Measurements from ENCODE around the gene NRGN.

The NRGN gene

DNA sequence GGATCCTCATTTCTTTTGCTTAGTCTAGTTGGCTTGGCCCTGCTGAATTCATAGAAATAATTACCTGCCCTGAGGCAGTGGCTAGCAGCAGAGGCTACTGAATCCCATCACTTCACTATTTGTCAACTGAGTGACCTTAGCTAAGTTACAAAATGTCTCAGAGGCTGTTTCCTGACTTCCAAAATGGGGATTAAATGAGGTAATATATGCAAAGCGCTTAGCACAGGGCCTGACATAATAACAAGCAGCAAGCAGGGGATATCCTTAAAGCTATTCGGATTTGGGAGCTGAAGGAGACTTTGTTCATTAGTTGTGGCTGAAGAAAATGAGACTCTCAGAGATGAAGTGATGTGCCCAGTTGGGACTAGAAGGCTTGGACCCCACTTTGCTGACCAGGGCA, 2.8 kb downstream of the NRGN start:
- DNase-seq = no peak

DNA sequence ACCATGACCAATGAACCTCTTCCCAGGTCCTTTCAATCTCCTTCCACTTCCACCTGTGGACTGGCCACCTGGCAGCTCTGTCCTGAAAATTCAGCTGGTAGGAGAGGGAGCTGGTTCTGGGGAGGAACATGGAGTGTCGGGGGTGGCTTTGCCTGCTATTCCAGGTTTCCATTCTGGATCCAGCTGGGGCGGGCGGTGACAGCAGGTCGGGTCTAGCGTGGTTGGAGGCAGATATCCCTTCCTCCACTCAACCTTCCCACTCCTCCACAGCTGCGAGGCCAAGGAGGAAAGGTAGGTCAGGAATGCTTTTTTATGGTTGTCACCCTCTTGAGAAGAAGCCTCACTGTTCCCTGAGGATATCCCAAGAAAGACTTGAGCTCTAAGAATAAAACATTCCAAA, 3.3 kb downstream of the NRGN start:
- no peak for DNase-seq

DNA sequence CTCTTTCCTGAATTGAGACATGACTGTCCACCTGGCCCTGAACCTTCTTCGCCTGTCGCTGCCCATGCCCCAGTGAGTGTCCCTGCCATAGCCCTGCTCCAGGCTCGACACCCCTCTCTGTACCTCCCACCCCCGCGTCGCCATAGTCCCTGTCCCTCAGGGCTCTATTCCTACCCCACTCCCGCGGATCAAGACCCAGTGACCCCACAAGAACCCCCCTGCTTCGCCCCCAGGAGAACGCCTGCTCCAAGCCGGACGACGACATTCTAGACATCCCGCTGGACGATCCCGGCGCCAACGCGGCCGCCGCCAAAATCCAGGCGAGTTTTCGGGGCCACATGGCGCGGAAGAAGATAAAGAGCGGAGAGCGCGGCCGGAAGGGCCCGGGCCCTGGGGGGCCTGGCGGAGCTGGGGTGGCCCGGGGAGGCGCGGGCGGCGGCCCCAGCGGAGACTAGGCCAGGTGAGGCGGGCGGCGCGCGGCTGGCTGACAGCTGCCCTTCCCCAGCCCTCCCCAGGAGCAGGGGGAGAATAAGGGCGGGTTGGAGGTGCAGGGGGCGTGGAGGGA, 5.6 kb downstream of the NRGN start:
- DNase-seq = no peak

DNA sequence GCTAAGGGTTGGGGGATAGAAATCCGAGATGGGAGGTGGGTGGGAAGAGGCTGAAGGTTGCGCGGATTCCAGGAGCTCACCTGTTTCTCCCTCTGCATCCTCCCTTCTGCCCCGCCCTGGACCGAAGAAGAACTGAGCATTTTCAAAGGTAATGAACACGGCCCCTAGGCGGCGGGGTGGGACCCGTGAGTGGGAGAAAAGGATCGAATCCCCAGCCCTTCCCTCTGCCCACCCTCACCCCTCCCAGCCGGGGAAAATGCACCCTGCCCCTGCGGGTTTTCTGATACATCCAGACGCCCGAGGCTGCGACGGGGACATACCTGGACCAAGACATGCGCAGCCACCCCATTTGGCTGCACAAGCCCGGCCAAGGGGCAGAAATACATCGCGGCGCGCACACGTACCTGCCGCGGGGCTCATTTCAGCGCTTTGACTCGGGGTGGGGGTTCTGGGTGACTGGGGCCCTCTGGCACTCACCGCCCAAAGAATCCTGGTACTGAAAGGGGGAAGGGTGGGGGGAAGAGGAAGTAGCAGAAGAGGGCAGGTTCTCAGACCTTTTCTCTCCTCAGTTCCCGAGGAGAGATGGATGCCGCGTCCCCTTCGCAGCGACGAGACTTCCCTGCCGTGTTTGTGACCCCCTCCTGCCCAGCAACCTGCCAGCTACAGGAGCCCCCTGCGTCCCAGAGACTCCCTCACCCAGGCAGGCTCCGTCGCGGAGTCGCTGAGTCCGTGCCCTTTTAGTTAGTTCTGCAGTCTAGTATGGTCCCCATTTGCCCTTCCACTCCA, 6.3 kb downstream of the NRGN start:
- DNase-seq = no peak

DNA sequence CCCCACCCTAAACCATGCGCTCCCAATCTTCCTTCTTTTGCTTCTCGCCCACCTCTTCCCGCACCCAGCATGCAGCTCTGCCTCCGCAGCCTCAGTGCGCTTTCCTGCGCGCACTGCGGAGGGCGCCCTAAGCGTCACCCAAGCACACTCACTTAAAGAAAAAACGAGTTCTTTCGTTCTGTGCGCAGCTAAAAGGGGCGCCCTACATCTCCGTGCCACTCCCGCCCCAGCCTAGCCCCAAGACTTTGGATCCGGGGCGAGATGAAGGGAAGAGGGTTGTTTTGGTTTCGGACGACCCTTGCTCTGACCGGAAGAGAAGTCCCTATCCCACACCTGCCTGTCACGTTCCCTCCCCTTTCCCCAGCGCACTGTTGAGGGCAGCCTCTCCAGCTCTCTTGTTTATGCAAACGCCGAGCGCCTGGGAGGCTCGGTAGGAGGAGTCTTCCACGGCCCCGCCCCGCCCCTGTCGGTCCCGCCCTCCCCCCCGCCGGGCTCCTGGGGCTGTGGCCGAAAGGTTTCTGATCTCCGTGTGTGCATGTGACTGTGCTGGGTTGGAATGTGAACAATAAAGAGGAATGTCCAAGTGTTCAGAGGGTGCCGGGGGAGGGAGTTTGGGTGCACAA, 7.0 kb downstream of the NRGN start:
- DNase-seq = no peak

DNA sequence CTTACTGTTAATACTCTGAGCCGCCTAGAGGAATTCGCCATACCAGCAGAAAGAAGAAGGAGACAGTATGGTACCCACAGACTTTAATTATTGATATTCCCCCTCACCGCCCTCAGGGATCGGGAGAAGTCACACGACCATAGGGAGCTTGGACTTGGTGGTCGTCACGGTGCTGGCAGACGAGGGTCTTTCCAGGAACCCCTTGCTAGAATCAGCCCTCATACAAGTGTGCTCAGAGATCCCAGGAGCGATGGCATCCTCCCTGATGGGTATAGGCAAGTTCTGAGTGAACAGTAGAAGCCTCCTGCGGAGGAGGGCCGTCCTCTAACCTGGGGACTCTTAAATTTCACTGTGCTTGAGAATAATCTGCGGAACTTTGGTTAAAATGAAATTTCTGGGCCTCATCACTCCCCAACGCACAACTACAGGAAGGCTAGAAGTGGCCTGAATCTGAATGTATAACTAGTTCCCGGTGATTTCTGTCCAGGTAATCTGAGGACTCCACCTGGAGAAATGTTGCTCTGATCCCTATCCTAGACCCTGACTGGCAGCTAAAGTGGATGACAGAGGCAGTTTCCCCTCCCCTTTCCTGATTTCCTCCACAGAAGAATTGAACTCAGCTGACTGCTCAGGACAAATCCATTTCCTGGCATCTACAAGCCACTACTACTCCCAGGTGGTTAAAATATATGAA, 7.8 kb downstream of the NRGN start:
- no peak for DNase-seq

DNA sequence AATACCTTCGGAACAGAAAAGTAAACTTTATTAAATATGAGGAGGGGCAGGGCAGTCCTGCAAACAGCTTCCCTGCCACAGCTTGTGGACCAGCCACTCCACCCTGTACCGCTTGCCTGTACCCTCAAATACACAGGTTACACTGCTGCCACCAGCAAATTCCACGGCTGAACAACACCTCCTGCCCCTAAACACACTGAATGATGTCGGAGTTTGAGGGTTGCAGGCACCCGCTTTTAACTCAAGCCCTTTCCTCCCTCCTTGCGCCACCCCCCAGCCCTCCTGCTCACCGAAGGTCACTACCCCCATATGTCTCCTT, 8.3 kb downstream of the NRGN start:
- DNase-seq = no peak

DNA sequence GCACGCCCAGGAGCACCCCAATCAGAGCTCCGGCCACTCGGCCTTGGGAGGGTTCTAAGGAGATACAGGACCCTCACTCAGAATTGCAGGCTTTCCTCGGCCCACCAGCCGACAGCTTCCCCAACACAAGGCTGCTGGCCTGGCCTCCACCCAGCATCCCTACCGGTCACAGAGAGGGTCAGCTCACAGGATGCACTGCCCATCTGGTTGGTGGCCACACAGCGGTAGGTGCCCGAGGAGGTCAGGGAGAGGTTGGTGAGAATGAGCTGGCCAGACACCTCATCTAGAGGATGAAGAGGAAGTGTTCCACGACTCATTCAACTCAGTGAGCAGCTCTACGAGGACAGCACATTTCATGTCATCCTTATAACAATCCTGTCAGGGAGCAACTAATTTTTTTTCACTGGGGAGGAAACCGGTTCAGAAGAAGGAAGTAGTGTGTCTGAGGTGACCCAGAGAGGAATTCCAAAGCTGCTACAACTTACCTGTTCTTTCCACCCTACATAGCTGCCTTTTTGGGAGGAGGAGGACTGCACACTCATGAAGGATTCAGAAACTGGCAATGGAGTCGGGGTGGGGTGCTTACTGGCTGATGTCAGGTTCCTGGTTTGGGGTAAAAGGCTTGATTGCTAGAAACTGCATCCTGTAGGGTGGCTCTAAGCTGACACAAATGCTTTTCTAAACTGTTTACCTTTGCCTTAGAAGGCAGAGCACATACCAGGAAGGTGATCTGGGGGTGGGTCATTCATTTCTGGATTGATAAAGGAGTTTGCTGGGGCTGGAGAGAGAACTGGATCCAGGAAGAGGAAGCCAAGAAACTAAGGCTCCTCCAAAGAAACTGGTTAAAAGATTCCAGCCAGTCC, 9.0 kb downstream of the NRGN start:
- DNase-seq = no peak

DNA sequence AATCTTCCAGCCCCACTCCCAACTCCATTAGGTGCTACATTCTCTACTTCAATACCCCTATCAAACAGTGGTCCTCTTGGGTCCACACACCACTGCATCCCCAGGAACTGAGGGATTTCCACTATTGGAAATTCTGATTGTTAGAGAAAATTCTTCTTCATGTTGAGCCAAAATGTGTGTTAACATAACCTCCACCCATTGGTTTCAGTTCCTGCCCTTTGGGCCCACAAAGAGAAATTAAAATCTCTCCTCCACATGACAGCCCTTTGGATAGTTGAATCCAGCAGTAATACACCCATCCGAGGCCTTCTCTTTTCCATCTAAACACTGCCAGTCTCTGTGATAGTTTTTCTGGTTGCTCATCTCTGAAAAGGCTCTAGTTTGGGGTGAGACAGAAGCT, 10.2 kb downstream of the NRGN start:
- no peak for DNase-seq

DNA sequence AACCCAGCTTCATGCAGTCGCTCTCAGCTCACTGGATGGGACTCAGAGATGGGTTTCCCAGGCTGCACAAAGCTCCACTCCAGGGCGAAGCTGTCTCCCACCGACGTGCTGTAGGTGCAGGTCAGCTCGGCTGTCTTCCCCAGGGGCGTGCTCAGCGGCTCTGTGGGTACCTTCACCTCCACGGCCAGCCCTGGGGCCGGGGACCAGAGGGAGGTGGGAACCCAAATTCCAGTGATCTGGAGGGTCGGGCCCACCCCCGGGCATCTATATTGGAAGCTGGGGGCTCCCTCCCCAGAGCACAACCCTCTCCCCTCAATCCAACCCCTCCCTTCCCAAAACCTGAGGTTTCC, 11.6 kb downstream of the NRGN start:
- DNase-seq = no peak

DNA sequence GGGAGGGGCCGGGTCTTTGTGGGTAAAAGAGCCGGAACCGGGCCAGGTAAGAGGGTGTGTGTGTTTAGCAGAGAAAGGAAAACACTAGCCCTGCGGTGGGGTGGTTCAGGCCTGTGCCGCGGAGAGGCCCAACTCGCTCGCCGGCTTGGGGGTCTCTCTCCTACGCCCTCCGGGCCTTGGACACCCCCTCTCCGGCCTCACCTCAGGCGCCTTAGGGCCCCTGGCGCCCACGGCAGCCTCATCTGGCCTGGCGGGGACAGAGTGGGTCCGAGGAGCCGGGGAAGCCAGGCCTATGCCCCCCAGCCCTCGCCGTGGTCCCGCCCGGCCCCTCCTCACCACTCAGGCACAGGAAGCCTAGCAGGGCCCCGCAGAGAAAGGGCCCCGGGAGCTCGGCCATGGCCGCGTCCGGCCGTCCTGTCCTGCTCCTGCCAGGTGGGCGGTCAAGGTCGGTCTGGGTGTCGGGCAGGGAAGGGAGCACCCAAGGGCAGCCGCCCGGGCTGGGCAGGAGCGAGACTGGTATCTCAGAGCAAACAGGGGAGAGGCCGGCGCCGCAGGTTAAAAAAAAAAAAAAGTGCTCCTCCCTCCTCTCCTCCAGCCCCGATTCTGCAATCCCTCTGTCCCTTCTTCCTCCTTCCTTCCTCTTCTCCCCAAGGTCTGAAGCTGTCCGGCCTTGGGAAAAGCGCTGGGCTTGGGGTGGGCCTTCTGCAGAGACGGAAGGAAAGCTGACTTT, 12.2 kb downstream of the NRGN start, which contains the start of gene VSIG2:
Gene VSIG2 (minus strand): TSS at position 515 of the 730 bp plus-strand sequence. CDS start 118 bp downstream, at position 397.
- no peak for DNase-seq

DNA sequence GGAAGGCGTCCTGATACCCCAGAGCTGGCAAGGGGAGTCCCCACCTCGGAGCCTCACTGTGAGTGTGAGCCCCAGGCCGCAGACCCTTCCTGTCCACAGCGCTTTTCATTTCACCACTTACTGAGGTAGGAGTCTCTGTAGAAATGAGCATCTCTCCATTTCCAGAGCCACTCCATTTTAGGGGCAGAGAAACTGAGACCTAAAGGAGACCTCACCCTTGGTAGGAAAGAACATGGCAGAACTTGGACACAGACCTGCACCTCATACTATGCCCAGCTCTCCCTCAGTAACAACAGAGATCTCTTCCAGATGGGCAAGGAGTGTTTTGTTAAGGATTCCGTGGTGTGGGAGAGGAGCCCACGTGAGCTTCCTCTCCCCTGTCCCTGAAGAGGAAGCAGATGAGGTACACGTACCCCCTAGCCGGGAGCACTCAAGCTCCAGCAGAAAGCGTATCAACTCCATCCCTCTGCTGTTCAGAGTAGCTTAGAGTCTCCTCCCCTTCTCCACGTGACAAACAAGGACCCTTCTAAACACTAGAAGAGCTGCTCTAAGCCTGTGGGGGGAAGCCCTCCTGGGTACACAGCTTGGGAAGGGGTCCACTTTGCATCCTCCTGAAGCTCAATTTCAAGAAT, 12.8 kb downstream of the NRGN start:
- DNase-seq = no peak

DNA sequence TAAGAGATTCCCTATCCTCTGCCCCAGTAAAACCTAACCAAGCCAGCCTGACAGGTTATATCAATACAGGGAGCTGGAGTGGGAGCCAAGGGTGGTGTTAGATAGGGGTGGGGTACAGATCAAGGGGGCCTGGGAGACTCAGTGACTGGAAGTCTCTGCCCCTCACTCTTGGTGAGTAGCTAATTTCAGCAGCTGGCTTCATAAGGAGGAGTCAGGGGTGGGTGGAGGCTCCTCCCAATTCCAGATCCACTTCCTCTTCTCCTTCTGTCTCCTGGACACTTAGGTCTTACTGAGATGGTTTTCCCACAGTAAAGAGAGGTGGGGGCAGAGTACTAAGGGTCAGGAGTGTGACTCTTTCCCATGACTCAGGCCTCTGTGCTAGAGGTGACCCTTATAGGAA, 13.5 kb downstream of the NRGN start:
- DNase-seq = no peak

DNA sequence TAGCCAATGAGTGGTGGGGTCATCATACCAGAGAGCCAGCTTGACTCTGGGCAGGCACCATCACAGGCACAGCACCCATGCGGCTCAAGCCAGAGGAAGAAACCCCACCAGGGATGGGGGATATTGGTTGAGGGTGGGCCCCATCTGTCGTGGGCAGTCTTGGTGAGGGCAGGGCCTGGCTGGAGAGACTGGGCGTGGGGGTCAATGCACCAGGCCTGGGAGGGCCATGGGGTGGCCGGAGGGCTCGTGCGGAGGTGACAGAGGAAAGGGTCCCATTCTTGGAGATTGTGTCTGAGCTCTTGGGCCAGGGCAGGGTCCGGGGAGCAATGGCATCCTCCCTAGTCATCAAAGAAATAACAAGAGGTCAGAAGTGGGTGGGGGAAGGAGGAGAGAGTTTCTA, 13.9 kb downstream of the NRGN start:
- no peak for DNase-seq

DNA sequence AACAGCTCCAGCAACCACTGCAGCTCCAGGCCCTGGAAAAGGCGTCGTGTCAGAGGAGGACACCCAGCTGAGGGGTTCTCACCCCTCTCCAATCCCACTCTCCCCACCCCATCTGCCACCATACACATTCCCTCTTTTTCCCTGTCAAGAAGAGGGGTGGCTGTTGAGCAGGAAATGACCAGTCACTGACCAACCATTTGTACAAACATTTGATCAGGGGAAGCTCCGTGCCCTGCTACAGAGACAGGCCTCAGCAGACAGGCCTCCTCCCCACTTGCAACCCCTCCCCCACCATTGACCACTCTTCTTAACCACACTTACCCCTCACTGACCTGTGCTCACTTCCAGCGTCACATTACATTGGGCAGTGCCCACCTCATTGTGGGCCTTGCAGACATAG, 14.6 kb downstream of the NRGN start:
- no peak for DNase-seq

DNA sequence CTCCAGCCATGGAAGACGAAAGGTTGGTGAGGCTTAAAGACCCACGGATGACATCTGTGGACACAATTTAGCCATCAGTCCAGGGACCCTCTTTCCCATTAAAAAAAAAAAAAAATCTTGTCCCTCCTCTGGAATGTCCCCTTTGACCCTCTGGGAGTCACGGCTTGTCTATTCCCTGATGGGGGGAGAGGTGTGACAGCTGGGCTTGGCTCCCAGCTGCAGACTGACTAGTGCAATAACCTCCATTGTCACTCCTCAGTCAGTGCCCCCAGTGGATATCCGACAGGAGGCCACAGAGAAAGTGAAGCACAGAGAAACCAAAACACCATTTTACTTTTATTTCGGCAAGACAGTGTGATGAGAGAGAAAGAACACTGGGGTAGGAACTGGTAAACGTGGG, 15.0 kb downstream of the NRGN start:
- no peak for DNase-seq

DNA sequence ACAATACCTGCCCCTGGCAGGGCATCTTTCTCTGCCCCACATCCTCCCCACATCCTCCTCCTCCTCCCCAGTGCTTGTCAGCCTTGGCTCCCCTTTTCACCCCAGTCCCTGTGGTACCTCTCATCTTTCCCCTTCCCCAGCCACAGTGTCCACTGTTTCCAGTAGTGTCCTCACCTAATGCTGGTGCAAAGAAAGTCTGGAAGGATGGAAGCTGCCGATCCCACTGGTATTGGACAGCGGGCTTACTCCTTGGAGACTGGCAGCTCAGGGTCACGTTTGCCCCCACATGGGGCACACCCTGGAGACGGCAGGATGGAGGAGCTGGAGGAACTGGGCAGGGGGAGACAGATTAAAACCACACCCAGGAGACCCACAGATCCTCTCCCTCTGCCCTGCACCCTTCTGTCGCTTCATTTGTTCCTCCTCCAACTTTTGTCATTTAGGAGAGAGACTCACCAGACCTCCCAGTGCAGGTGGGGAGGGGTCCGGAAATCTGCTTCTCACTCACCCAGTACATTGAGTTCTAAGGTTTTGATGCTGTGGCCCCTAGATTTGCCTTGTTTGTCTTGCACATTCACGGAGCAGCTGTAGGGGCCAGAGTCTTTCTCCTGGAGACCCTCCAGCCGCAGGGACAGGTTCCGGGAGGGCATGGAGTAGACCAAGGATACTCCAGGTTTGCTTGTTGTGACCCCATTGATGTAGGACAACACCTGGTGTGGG, 16.5 kb downstream of the NRGN start:
- DNase-seq = no peak

DNA sequence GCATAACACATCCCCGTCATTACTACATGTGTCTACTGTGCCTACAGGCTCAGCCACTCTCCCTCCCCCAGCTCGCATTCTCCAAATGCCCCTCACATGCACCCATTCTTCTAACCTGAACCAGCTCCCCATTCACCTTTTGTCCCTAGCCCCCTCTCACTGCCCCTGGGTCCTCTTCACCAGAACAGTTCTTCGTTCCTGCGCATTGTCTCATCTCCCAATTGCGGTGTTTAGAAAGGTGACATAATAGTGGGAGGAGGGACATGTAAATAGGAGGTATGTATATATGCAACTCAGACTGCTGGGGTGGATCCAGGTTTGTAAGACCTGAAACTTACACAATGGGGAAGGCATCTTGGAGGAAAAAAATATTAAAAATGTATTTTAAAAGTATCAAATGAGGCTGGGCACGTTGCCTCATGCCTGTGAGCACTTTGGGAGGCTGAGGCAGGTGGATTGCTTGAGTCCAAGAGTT, 17.0 kb downstream of the NRGN start:
- DNase-seq = no peak

DNA sequence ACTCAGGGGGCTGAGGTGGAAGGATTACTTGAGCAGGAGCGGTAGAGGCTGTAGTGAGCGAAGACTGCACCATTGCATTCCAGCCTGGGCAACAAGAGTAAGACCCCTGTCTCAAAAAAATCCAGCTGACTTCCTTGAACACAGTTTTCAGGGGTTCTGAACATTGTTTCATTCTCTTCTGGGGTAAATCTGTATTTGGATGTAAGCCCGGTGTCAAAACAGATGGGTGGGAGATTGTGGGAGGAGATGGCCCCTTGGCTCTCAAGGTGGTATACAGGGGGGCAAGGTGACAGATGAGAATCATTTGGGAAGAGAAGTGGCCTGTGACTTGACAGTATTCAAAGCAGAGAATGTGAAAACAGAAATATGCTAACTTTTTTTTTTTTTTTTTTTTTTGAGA, 17.6 kb downstream of the NRGN start:
- DNase-seq = no peak

DNA sequence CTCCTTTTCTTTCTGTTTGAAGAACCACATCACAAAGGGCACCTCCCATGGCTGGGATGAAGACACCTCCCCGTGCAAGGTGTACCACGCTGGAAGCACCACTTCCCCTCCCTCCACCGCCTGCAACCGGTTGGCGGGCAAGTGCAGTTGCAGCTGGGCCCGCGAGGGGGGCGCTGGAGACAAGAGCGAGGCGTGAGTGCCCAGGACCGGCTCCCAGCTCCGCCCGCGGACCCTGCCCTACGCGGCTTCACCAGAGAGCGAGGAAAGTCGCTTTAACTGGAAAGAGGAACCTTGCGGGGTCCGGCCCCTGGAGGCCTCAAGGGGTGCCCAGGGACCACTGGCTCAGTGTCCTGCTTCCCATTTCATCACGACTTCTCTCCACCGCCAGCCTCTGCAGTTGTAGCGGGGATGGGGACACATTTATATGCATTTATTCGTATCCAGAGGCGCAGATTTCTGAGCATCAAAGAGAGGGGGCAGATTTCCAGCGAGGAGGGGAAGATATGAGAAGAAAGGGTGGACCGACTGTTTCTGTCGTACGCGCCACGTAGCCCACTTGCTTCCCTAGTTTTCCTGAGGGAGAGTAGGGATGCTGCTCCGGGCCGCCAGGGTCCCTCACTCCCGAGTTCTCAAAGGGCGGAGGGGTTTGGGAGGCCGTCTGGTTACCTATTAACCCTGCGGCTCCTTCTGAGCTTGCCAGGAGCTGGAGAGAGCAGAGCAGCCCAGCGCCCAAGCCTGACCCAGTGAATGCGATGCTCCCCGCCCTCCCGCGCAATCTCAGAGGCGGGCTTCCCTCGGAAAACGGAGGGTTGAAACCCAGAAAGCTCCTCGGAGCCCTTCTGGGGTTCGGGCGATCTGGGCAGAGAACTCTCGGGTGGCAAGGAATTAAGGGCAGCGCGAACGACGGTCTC, 18.9 kb downstream of the NRGN start:
- no peak for DNase-seq
